ENCODE data around the gene SEMA3G. TPM values are rescaled to one million over a fixed set of nuclear protein-coding genes. Genes with fewer than 3 reads are reported as not detected.

The SEMA3G gene
- total RNA-seq, 1 donor from 2014 or later = 15.3 TPM

DNA sequence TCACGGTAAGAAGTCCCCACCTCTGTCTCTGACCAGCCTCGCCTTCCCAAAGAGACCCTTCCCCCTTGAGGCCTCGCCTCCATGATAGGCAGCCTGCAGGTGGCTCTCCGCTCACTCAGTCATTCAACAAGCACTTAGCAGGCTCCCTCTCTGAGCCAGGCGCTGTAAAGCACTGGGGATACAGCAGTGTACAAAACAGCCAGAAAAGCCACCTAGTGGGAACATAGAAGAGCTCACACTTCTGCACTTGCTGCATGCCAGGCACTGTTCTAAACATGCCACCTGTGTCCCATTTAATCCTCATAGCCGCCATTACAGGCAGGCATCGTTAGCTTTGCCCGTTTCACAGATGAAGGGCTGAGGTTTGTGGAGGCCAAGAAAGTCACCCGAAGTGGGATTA is 56.0 kb downstream of the SEMA3G start:
- intact Hi-C loops (cut with DNase I) = no loop called here
- DNase-seq (ENCODE audit: low spot score) = no peak

- no peak for DNase-seq (ENCODE audit: low spot score)
Observed at GRCh38 chr3:52388348-52388821, 56.5 kb downstream of the SEMA3G start.

DNA sequence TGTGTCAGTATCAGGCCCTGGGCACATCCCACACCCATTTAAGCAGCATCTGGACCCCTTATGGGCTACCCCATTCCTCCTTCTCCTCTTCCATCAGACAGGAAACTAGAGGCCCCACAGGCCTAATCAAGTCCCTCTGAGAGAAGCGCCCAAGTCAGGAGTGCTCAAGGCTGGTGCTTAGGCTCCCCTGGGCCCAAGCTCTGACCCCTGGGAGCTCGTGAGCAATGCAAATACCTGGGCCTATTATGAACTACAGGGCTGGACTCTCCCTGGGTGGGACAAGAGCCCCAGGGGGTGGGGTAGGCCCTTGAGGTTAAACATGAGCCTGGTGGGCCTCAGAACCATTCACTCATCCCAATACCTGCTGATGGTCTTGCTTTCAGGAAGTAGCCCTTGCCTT is 57.4 kb downstream of the SEMA3G start:
- DNase-seq (ENCODE audit: low spot score) = no peak
- intact Hi-C loops (cut with DNase I) = no loop called here

More at GRCh38 chr3:52388348-52388821, 56.5 kb downstream of the SEMA3G start:
- intact Hi-C loops (cut with DNase I) = no loop called here

GRCh38 chr3:52385157-52385556 is 59.7 kb downstream of the SEMA3G start:
- intact Hi-C loops (cut with DNase I) = no loop called here
- no peak for DNase-seq (ENCODE audit: low spot score)

DNA sequence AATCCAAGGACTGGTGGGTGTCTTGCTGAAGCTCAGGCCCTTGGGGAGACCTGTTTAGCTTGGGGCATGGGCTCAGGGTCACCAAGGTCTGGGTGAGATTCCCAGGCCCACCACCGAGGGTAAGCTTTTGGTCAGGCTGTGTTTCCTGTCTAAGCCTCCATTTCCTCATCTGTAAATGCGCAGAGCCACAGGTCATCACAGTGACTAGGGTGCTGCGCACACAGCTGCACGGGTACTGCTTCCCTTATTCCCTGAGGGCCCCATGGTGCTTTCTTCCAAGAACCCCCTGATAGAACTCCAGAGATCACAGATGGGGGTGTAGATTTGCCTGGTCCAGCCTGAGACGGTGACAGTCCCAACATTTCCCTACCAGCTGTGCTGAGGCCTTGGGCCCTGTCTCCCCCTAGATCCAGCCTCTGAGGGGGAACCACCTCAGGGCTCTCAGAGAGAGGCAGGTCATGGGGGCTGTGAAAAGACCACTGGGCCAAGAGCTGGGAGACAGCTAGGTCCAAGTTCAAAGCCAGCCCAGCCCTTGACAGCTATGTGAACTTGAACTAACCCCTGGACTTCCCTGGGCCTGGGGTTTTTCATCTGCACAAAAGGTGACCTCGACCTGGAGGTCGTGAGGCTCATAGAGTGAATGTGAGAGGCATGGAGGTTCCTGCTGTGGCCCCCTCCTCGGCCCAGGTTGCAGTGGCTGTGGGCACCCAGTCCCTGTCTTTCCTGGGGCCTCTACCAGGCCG is 60.7 kb downstream of the SEMA3G start:
- intact Hi-C loops (cut with DNase I) = no loop called here
- no peak for DNase-seq (ENCODE audit: low spot score)

DNA sequence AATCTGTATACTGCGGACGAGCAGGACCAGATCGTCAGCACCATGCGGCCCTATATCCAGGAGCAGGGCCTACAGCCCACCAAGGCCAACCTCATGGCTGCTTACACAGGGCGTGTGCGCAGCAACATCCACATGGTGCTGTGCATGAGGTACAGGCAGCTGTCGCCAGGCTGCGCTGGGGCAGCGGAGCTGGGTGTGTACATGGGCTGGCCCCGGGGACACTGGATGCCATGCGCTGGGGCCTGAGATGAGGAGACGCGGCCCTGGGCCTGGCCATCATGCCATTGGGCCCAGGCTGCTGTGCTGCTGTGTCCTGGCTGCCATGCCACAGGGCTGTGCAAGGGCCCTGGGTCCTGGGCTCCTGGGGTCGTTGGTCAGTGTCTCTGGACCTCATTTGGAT is 61.5 kb downstream of the SEMA3G start:
- no peak for DNase-seq (ENCODE audit: low spot score)
- intact Hi-C loops (cut with DNase I) = no loop called here

Other genes with a start within 250 kb of the SEMA3G start
- gene ALAS1, start 246.9 kb downstream of the SEMA3G start, total RNA-seq = 154 TPM
- 0.16 TPM for gene TLR9, start 219.5 kb downstream of the SEMA3G start, total RNA-seq
- gene TWF2, start 205.9 kb downstream of the SEMA3G start, total RNA-seq = 69.5 TPM
- gene PPM1M, start 199.3 kb downstream of the SEMA3G start, total RNA-seq = 8.9 TPM
- 69.7 TPM for gene WDR82, start 166.5 kb downstream of the SEMA3G start, total RNA-seq
- 6.4 TPM for gene GLYCTK, start 157.3 kb downstream of the SEMA3G start, total RNA-seq
- 4.2 TPM for gene DNAH1, start 128.8 kb downstream of the SEMA3G start, total RNA-seq
- gene BAP1, start 35.1 kb downstream of the SEMA3G start, total RNA-seq = 53.0 TPM
- gene PHF7, start 34.4 kb downstream of the SEMA3G start, total RNA-seq = 17.5 TPM
- 8,054 TPM for gene TNNC1, start 8.9 kb upstream of the SEMA3G start, total RNA-seq
- gene NISCH, start 10.5 kb upstream of the SEMA3G start, total RNA-seq = 59.1 TPM
- 52.2 TPM for gene STAB1, start 50.2 kb upstream of the SEMA3G start, total RNA-seq
- 58.2 TPM for gene NT5DC2, start 88.8 kb upstream of the SEMA3G start, total RNA-seq
- gene UQCC5, start 91.5 kb upstream of the SEMA3G start, total RNA-seq = 52.9 TPM
- 50.2 TPM for gene PBRM1, start 240.8 kb upstream of the SEMA3G start, total RNA-seq
- gene GNL3, start 240.9 kb upstream of the SEMA3G start, total RNA-seq = 29.1 TPM

Data from cardiac septum (tissue), 1 donor.